ENCODE results near the gene NPEPL1.

The NPEPL1 gene

DNA sequence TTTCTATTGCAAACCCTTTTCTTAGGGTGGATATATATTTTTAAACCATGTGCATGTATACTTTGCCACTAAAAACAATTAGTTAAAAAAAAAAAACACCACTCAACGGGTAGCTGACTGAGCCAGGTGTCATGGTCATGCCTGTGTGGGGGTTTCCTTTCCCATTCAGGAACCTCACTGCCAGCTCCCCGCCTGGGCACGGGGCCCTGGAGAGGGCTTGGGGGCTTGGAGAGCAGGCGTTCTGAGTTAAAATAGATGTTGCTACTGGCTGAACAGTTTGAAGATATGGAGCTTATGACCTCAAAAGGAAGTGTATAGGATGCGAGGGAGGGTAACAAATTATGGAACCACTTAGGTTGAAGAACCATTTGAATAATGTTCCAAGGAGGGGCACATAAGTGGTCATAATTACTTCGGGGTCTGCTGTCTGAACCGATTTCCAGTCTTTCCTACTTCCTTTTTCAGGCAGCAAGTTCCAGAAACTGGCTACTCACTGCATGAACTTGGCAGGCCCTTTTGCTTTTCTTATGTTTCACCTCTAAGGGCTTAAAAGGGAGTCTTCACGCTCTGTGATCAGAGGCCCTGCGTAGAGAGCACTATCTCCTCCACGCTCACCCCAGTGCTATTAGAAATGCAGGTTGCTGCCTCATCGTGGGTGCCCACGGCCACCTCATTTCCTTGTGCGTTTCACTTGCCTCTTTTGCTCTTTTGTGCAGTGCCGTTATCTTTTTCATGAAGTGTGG, 31.6 kb upstream of the NPEPL1 start:
- no peaks in the 10 kb centered on the region for H3K9me3 ChIP-seq (ENCODE audit: low read length)
- no peak overlapping the region for H3K9ac ChIP-seq (ENCODE audit: low read length)
- no peaks in the 10 kb centered on the region for H3K9me2 ChIP-seq (ENCODE audit: low read depth, low read length)
- H2AFZ ChIP-seq (ENCODE audit: low read length) = no peak overlapping the region
- H3K4me3 ChIP-seq (ENCODE audit: low read depth, low read length, poor library complexity, severe bottlenecking) = no peak overlapping the region
- no peaks in the 10 kb centered on the region for H3F3A ChIP-seq (ENCODE audit: insufficient read depth, low read length)
- H3K79me2 ChIP-seq (ENCODE audit: insufficient read depth, low read length) = peaks cover 84% of the 10 kb centered on the region
- peaks cover 18% of the 10 kb centered on the region; the same call in 1 of the 2 replicates for H3K36me3 ChIP-seq (ENCODE audit: insufficient read depth, low read length)
- peak overlapping the region; percentile 47 for H3K27ac ChIP-seq (ENCODE audit: low read depth, low read length, poor library complexity, severe bottlenecking)
- no peaks in the 10 kb centered on the region for H4K20me1 ChIP-seq (ENCODE audit: insufficient read depth, low read length)
- no peaks in the 10 kb centered on the region for H3K27me3 ChIP-seq (ENCODE audit: insufficient read depth, low read length)
- H3K4me2 ChIP-seq (ENCODE audit: low read length) = peak overlapping the region; percentile 23; the same call in 1 of the 2 replicates
- no peak for TF ChIP-seq EZH2 (IDR thresholded peaks at IDR 0.05; ENCODE audit: borderline replicate concordance, low read length)
- peaks cover 57% of the 10 kb centered on the region for H3K4me1 ChIP-seq (ENCODE audit: insufficient read depth, low read length, severe bottlenecking)

DNA sequence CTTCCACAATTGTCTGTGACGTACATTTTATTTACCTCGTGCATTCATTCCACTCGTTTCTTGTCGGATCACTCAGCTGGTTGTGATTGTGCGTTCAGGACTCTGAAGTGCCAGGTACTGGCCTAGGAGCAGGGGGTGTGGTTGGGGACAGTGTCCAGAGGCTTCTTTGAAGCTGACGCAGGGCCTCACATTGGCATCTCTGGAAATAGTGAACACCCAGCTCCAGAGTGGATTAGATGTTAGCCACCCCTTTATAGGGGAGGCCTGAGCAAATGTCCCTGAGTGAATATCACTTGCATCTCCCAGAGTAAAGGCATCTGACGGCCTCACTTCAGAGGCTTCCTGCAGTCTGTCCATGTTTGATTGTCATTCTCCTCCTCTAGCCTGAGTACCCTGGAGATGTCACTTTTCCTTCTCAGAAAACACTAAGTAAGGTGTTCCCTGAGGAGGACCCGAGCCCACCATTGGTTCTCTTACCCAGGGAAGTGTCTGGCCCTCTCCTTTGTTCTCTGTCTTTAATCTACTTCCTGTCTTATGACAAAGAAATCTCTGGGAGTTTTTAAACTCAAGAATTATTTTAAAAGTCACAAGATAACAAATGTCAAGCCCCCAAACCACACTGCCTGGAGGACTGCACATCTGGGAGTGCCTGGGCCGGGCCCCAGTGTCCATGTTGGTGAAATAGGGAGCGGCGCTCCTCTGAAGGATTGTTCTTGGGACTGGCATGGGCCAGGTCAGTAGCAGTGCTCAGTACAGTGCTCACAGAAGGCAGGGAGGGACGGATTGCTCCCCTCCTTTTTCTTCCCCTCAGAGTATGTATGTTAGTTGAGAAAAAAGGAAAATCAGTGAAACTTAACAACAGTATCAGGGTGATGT, 30.8 kb upstream of the NPEPL1 start:
- H3F3A ChIP-seq (ENCODE audit: insufficient read depth, low read length) = no peaks in the 10 kb centered on the region
- H3K9me2 ChIP-seq (ENCODE audit: low read depth, low read length) = no peaks in the 10 kb centered on the region
- H4K20me1 ChIP-seq (ENCODE audit: insufficient read depth, low read length) = no peaks in the 10 kb centered on the region
- H2AFZ ChIP-seq (ENCODE audit: low read length) = no peak overlapping the region
- H3K9ac ChIP-seq (ENCODE audit: low read length) = no peak overlapping the region
- no peak overlapping the region for H3K4me3 ChIP-seq (ENCODE audit: low read depth, low read length, poor library complexity, severe bottlenecking)
- TF ChIP-seq, protein P1, sequence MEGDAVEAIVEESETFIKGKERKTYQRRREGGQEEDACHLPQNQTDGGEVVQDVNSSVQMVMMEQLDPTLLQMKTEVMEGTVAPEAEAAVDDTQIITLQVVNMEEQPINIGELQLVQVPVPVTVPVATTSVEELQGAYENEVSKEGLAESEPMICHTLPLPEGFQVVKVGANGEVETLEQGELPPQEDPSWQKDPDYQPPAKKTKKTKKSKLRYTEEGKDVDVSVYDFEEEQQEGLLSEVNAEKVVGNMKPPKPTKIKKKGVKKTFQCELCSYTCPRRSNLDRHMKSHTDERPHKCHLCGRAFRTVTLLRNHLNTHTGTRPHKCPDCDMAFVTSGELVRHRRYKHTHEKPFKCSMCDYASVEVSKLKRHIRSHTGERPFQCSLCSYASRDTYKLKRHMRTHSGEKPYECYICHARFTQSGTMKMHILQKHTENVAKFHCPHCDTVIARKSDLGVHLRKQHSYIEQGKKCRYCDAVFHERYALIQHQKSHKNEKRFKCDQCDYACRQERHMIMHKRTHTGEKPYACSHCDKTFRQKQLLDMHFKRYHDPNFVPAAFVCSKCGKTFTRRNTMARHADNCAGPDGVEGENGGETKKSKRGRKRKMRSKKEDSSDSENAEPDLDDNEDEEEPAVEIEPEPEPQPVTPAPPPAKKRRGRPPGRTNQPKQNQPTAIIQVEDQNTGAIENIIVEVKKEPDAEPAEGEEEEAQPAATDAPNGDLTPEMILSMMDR (IDR thresholded peaks at IDR 0.05; ENCODE audit: low read length) = no peak
- H3K36me3 ChIP-seq (ENCODE audit: insufficient read depth, low read length) = peaks cover 18% of the 10 kb centered on the region; the same call in 1 of the 2 replicates
- H3K79me2 ChIP-seq (ENCODE audit: insufficient read depth, low read length) = peaks cover 76% of the 10 kb centered on the region
- peak overlapping the region; percentile 47 for H3K27ac ChIP-seq (ENCODE audit: low read depth, low read length, poor library complexity, severe bottlenecking)
- H3K9me3 ChIP-seq (ENCODE audit: low read length) = no peaks in the 10 kb centered on the region
- H3K4me1 ChIP-seq (ENCODE audit: insufficient read depth, low read length, severe bottlenecking) = peaks cover 50% of the 10 kb centered on the region
- no peaks in the 10 kb centered on the region for H3K27me3 ChIP-seq (ENCODE audit: insufficient read depth, low read length)
- no peak overlapping the region for H3K4me2 ChIP-seq (ENCODE audit: low read length)

DNA sequence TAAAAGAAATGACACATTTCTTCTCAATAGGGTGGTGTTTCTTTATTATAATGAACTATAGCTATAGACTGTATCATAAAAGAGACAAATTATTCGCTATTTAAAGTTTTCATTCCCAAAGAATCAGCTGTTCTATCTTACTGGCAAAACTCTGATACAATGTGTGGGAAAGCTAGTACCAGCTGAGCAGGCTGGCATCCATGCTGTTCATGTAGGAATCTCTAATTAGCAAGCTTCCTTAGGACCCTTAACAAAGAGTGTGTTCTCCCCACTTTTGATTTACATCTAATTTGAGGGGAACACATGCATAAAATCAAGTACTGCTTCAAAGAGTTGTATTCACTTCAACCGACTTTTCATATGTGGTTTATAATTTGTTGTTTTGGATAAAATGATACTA, 28.3 kb upstream of the NPEPL1 start:
- Histone ChIP-seq H3K9me2 (ENCODE audit: low read depth, low read length) (no peaks in the 10 kb centered on the region), H3K4me2 (ENCODE audit: low read length) (no peak overlapping the region), H3K36me3 (ENCODE audit: insufficient read depth, low read length) (peaks cover 39% of the 10 kb centered on the region; the same call in 1 of the 2 replicates), H3K27me3 (ENCODE audit: insufficient read depth, low read length) (no peaks in the 10 kb centered on the region), H3K27ac (ENCODE audit: low read depth, low read length, poor library complexity, severe bottlenecking) (no peak overlapping the region), H3K4me1 (ENCODE audit: insufficient read depth, low read length, severe bottlenecking) (peaks cover 32% of the 10 kb centered on the region), H3F3A (ENCODE audit: insufficient read depth, low read length) (no peaks in the 10 kb centered on the region), H3K9me3 (ENCODE audit: low read length) (no peaks in the 10 kb centered on the region), H4K20me1 (ENCODE audit: insufficient read depth, low read length) (no peaks in the 10 kb centered on the region), H3K79me2 (ENCODE audit: insufficient read depth, low read length) (peaks cover 51% of the 10 kb centered on the region), H3K9ac (ENCODE audit: low read length) (no peak overlapping the region), H2AFZ (ENCODE audit: low read length) (no peak overlapping the region), H3K4me3 (ENCODE audit: low read depth, low read length, poor library complexity, severe bottlenecking) (no peak overlapping the region)
- no peak for TF ChIP-seq EZH2 (IDR thresholded peaks at IDR 0.05; ENCODE audit: borderline replicate concordance, low read length)
- TF ChIP-seq, protein P1 (IDR thresholded peaks at IDR 0.05; ENCODE audit: low read length) = no peak

Measured in OCI-LY1 (cell line).